ENCODE measurements around the gene MXD1.

The MXD1 gene

DNA sequence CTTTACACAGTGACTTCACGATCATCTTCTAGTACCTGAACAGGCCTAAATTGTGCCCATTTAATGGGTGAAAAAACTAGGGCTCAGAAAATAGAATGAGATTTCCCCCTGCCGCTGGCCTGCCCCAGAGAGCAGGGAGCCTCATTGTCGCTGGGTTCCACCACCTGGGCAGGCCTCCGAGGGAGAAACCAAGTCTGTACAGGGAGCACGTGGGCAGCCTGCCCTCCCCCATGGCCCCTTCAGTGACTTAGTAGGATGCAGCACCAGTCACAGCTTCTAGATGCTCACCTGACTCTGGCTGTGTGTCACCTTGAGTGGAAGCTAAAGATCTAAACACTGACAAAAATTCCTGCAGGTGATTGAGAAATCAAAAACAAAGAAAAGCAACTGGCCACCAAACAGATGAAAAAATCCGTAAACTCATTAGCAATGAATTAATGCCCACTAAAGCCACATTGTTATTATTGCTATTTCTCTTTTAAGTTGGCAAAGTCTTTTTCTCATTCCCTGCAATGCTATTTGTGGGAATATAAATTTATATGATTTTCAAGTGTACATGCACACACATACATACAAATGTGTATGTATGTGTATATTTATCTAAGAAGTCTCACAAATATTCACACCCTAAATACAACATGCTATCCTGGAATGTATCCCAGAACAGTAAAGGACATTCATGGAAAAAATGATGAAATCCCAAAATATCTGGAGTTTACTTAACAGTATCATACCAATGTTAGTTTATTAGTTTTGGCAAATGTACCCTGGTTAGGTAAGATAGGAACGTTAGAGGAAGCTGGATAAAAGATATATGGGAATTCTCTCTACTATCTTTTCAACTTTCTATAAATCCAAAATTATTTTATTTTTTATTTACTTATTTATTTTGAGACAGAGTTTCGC, 65.2 kb downstream of the MXD1 start:
- Histone ChIP-seq H3K9me3 (ENCODE audit: control insufficient read depth, insufficient read depth, low read length) (no peaks in the 10 kb centered on the region), H3K4me3 (ENCODE audit: low read depth, low read length) (no peak overlapping the region), H3K4me1 (ENCODE audit: control insufficient read depth, insufficient read depth, low read length) (no peaks in the 10 kb centered on the region), H3K9ac (ENCODE audit: low read depth, low read length) (no peak overlapping the region), H3K27ac (ENCODE audit: low read depth, low read length) (no peak overlapping the region), H3K27me3 (ENCODE audit: control insufficient read depth, insufficient read depth, low read length) (no peaks in the 10 kb centered on the region), H3K36me3 (ENCODE audit: control insufficient read depth, insufficient read depth, low read length) (no peaks in the 10 kb centered on the region)

- H3K9ac ChIP-seq (ENCODE audit: low read depth, low read length): no peak overlapping the region
- H3K27ac ChIP-seq (ENCODE audit: low read depth, low read length): no peak overlapping the region
- H3K27me3 ChIP-seq (ENCODE audit: control insufficient read depth, insufficient read depth, low read length): no peaks in the 10 kb centered on the region
- no peaks in the 10 kb centered on the region for H3K36me3 ChIP-seq (ENCODE audit: control insufficient read depth, insufficient read depth, low read length)
- H3K4me3 ChIP-seq (ENCODE audit: low read depth, low read length): no peak overlapping the region
- H3K9me3 ChIP-seq (ENCODE audit: control insufficient read depth, insufficient read depth, low read length): no peaks in the 10 kb centered on the region
- H3K4me1 ChIP-seq (ENCODE audit: control insufficient read depth, insufficient read depth, low read length): no peaks in the 10 kb centered on the region
These were observed 68.6 kb downstream of the MXD1 start for GRCh38 chr2:69983392-69983966.

DNA sequence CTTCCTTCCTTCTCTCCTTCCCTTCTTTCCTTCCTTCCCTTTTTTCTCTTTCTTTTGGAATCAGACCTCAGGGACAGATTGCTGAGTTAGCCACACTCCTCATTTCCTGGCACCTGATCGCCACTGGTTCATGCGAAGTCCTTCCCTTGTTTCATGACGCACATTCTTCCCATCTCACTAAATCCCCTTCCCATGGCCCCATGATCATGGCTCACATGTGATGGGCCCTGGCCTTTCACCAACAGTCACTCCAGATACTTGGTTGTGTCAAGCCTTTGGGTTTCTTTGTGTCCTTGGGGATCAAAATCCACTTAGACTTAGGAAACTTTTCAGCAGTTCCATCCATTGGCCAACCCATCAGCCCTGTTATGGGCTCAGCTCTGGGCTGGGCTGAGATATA, 70.3 kb downstream of the MXD1 start:
- Histone ChIP-seq H3K4me3 (ENCODE audit: low read depth, low read length) (no peak overlapping the region), H3K27me3 (ENCODE audit: control insufficient read depth, insufficient read depth, low read length) (no peaks in the 10 kb centered on the region), H3K4me1 (ENCODE audit: control insufficient read depth, insufficient read depth, low read length) (no peaks in the 10 kb centered on the region), H3K9me3 (ENCODE audit: control insufficient read depth, insufficient read depth, low read length) (no peaks in the 10 kb centered on the region), H3K36me3 (ENCODE audit: control insufficient read depth, insufficient read depth, low read length) (no peaks in the 10 kb centered on the region), H3K9ac (ENCODE audit: low read depth, low read length) (no peak overlapping the region), H3K27ac (ENCODE audit: low read depth, low read length) (no peak overlapping the region)

DNA sequence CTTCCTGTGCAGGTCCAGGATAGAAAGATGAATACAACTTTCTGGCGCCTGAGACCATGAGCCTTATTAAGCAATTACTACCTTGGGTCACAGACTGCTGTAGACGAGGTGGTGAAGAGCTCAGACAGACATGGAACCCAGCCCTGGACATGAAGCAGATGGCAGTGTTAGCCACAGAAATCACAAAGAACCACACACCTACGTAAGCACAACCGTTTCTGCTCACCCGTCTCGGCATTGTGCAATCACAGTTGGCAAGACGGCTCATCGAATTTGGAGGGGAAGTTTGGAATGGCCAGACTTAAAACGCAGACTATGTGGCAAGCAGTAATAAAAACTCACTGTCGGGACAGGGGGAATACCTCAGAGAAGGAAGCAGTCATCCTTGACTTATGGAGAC, 70.8 kb downstream of the MXD1 start:
- H3K4me1 ChIP-seq (ENCODE audit: control insufficient read depth, insufficient read depth, low read length): no peaks in the 10 kb centered on the region
- H3K4me3 ChIP-seq (ENCODE audit: low read depth, low read length): no peak overlapping the region
- H3K9ac ChIP-seq (ENCODE audit: low read depth, low read length): no peak overlapping the region
- H3K36me3 ChIP-seq (ENCODE audit: control insufficient read depth, insufficient read depth, low read length): no peaks in the 10 kb centered on the region
- H3K27me3 ChIP-seq (ENCODE audit: control insufficient read depth, insufficient read depth, low read length): no peaks in the 10 kb centered on the region
- H3K9me3 ChIP-seq (ENCODE audit: control insufficient read depth, insufficient read depth, low read length): no peaks in the 10 kb centered on the region
- H3K27ac ChIP-seq (ENCODE audit: low read depth, low read length): no peak overlapping the region

- no peaks in the 10 kb centered on the region for H3K4me1 ChIP-seq (ENCODE audit: control insufficient read depth, insufficient read depth, low read length)
- H3K4me3 ChIP-seq (ENCODE audit: low read depth, low read length): no peak overlapping the region
- H3K9me3 ChIP-seq (ENCODE audit: control insufficient read depth, insufficient read depth, low read length): no peaks in the 10 kb centered on the region
- H3K27me3 ChIP-seq (ENCODE audit: control insufficient read depth, insufficient read depth, low read length): no peaks in the 10 kb centered on the region
- H3K27ac ChIP-seq (ENCODE audit: low read depth, low read length): no peak overlapping the region
- no peaks in the 10 kb centered on the region for H3K36me3 ChIP-seq (ENCODE audit: control insufficient read depth, insufficient read depth, low read length)
- H3K9ac ChIP-seq (ENCODE audit: low read depth, low read length): no peak overlapping the region
These were observed 71.8 kb downstream of the MXD1 start for GRCh38 chr2:69986691-69987090.

- no peaks in the 10 kb centered on the region for H3K4me1 ChIP-seq (ENCODE audit: control insufficient read depth, insufficient read depth, low read length)
- no peak overlapping the region for H3K27ac ChIP-seq (ENCODE audit: low read depth, low read length)
- H3K4me3 ChIP-seq (ENCODE audit: low read depth, low read length): no peak overlapping the region
These were observed 73.3 kb downstream of the MXD1 start for GRCh38 chr2:69988086-69988635.

DNA sequence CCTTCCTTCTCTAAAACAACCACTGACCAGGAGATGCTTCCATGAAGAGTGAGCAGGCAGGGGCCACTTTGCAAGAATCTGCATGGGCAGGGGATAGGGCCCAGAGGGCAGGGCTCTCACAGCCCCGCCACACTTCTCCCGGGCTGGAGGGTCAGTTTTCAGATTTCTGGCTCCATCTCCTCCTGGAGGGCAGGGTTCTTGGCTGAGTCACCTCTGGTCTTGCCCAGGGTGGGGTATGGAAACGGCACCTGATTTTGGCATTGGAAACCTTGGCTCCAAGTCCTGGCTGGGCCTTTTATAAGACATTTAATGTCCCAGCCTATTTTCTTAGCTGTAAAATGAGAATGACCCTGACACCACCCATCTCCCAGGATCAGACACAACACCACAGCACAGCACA, 74.1 kb downstream of the MXD1 start:
- H3K4me3 ChIP-seq (ENCODE audit: low read depth, low read length): no peak overlapping the region
- no peaks in the 10 kb centered on the region for H3K4me1 ChIP-seq (ENCODE audit: control insufficient read depth, insufficient read depth, low read length)
- H3K9ac ChIP-seq (ENCODE audit: low read depth, low read length): no peak overlapping the region
- H3K36me3 ChIP-seq (ENCODE audit: control insufficient read depth, insufficient read depth, low read length): no peaks in the 10 kb centered on the region; the same call in 1 of the 2 replicates
- no peaks in the 10 kb centered on the region for H3K27me3 ChIP-seq (ENCODE audit: control insufficient read depth, insufficient read depth, low read length)
- H3K27ac ChIP-seq (ENCODE audit: low read depth, low read length): no peak overlapping the region
- no peaks in the 10 kb centered on the region for H3K9me3 ChIP-seq (ENCODE audit: control insufficient read depth, insufficient read depth, low read length)

More at GRCh38 chr2:69988086-69988635, 73.3 kb downstream of the MXD1 start:
- Histone ChIP-seq H3K9me3 (ENCODE audit: control insufficient read depth, insufficient read depth, low read length) (no peaks in the 10 kb centered on the region), H3K36me3 (ENCODE audit: control insufficient read depth, insufficient read depth, low read length) (no peaks in the 10 kb centered on the region), H3K27me3 (ENCODE audit: control insufficient read depth, insufficient read depth, low read length) (no peaks in the 10 kb centered on the region), H3K9ac (ENCODE audit: low read depth, low read length) (no peak overlapping the region)

GRCh38 chr2:69989441-69990105, 74.7 kb downstream of the MXD1 start:
- H3K9ac ChIP-seq (ENCODE audit: low read depth, low read length): no peak overlapping the region
- H3K27me3 ChIP-seq (ENCODE audit: control insufficient read depth, insufficient read depth, low read length): no peaks in the 10 kb centered on the region
- no peak overlapping the region for H3K27ac ChIP-seq (ENCODE audit: low read depth, low read length)
- no peaks in the 10 kb centered on the region for H3K9me3 ChIP-seq (ENCODE audit: control insufficient read depth, insufficient read depth, low read length)
- H3K36me3 ChIP-seq (ENCODE audit: control insufficient read depth, insufficient read depth, low read length): no peaks in the 10 kb centered on the region; the same call in 1 of the 2 replicates
- no peak overlapping the region for H3K4me3 ChIP-seq (ENCODE audit: low read depth, low read length)
- no peaks in the 10 kb centered on the region for H3K4me1 ChIP-seq (ENCODE audit: control insufficient read depth, insufficient read depth, low read length)
